Bronchial epithelial cell (primary cell): ENCODE data around the gene NAV3. TPM values are rescaled to one million over a fixed set of nuclear protein-coding genes. Genes with fewer than 3 reads are reported as not detected.
A peak's percentile ranks its signal among the peaks of the same experiment; 100 is the strongest.

Experiments used
- DNase-seq: peaks from one replicate; pipeline ENCODE4 v3.0.0-alpha.2; 2010; ENCODE audit warnings: low read depth
- FAIRE-seq: peaks from 2 replicates; lab custom pipeline; 2011; peaks lifted over from hg19 to GRCh38; lab: Jason Lieb, UNC
- H3K27me3 ChIP-seq: 2 replicates; pipeline ENCODE4 v1.5.1; 2011; ENCODE audit warnings: low read length; ENCODE audit not compliant: control insufficient read depth, insufficient read depth
- H3K36me3 ChIP-seq: 2 replicates; pipeline ENCODE4 v1.5.1; 2011; ENCODE audit warnings: low read length; ENCODE audit not compliant: control insufficient read depth, insufficient read depth
- H3K4me3 ChIP-seq: 2 replicates; pipeline ENCODE4 v1.5.1; 2011; ENCODE audit warnings: mild to moderate bottlenecking, low read depth, low read length, control low read depth
- CTCF ChIP-seq: IDR thresholded peaks from 2 replicates; pipeline ENCODE4 v1.5.1; 2011; ENCODE audit warnings: mild to moderate bottlenecking, moderate library complexity, low read length, control low read depth, inconsistent platforms; ENCODE audit not compliant: insufficient read depth, severe bottlenecking
- total RNA-seq: library from RNA; depleted of rRNA; stranded (reverse); fragments of >200 nt; gene quantifications from 2 replicates; pipeline ENCODE4 v1.2.1, GENCODE V29; 2014

The NAV3 gene
- 1.6 and 3.2 TPM in 2 replicates for total RNA-seq

- DNase-seq (peak; percentile 5), FAIRE-seq (no peak)
- TF ChIP-seq CTCF: no peak
- no peaks in the 10 kb centered on the region for H3K27me3 ChIP-seq
- no peaks in the 10 kb centered on the region for H3K36me3 ChIP-seq
- H3K4me3 ChIP-seq: no peak within 1 kb of the TSS
Observed at GRCh38 chr12:77830583-77831351, at the start of gene NAV3. Gene NAV3, plus strand, starts transcription at chr12:77830894. Its CDS starts 568 bp downstream, at chr12:77831462.

- no peak overlapping the region for H3K4me3 ChIP-seq
- TF ChIP-seq CTCF: no peak
- DNase-seq: no peak
- H3K36me3 ChIP-seq: no peaks in the 10 kb centered on the region
- FAIRE-seq: no peak
- H3K27me3 ChIP-seq: no peaks in the 10 kb centered on the region
Observed at GRCh38 chr12:77782034-77782433, 48.7 kb upstream of the NAV3 start.

- no peak overlapping the region for H3K4me3 ChIP-seq
- FAIRE-seq: no peak
- no peaks in the 10 kb centered on the region for H3K36me3 ChIP-seq
- no peak for TF ChIP-seq CTCF
- no peaks in the 10 kb centered on the region for H3K27me3 ChIP-seq
- no peak for DNase-seq
Observed at GRCh38 chr12:77782766-77783165, 47.9 kb upstream of the NAV3 start.

- no peak for TF ChIP-seq CTCF
- DNase-seq (no peak), FAIRE-seq (no peak)
- no peak overlapping the region for H3K4me3 ChIP-seq
- no peaks in the 10 kb centered on the region for H3K36me3 ChIP-seq
- no peaks in the 10 kb centered on the region for H3K27me3 ChIP-seq
Observed at GRCh38 chr12:77785211-77785610, 45.5 kb upstream of the NAV3 start.

GRCh38 chr12:77786675-77787074 is 44.0 kb upstream of the NAV3 start:
- no peak for TF ChIP-seq CTCF
- no peaks in the 10 kb centered on the region for H3K27me3 ChIP-seq
- FAIRE-seq: no peak
- H3K4me3 ChIP-seq: no peak overlapping the region
- DNase-seq: no peak
- no peaks in the 10 kb centered on the region for H3K36me3 ChIP-seq
